Measurements from ENCODE around the gene NUTM2A.
"Not testable (repeated sequence)": the region's sequence is repeated elsewhere in the genome, so short reads cannot be mapped to it uniquely, and the experiment has no call there.

- TF ChIP-seq, protein P1, sequence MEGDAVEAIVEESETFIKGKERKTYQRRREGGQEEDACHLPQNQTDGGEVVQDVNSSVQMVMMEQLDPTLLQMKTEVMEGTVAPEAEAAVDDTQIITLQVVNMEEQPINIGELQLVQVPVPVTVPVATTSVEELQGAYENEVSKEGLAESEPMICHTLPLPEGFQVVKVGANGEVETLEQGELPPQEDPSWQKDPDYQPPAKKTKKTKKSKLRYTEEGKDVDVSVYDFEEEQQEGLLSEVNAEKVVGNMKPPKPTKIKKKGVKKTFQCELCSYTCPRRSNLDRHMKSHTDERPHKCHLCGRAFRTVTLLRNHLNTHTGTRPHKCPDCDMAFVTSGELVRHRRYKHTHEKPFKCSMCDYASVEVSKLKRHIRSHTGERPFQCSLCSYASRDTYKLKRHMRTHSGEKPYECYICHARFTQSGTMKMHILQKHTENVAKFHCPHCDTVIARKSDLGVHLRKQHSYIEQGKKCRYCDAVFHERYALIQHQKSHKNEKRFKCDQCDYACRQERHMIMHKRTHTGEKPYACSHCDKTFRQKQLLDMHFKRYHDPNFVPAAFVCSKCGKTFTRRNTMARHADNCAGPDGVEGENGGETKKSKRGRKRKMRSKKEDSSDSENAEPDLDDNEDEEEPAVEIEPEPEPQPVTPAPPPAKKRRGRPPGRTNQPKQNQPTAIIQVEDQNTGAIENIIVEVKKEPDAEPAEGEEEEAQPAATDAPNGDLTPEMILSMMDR (conservative IDR thresholded peaks at IDR 0.05; ENCODE audit: low read depth, low read length), result not testable (repeated sequence)
- not testable (repeated sequence) for TF ChIP-seq EZH2phosphoT487 (IDR thresholded peaks at IDR 0.05; ENCODE audit: borderline replicate concordance, low read length); EZH2 (IDR thresholded peaks at IDR 0.05; ENCODE audit: low read length, unreplicated experiment)
These were observed 47.7 kb upstream of the NUTM2A start for GRCh38 chr10:87177587-87177986.
